HG02610 (cell line): ENCODE measurements around the gene SOX1.

Source experiments
- ATAC-seq: cut with Tn5 transposase; IDR thresholded peaks from one replicate; pipeline ENCODE4 v1.9.1; 2021; ENCODE audit warnings: mild to moderate bottlenecking, moderate library complexity; ENCODE audit not compliant: unreplicated experiment

The SOX1 gene

GRCh38 chr13:112067116-112067741 is at the start of gene SOX1:
SOX1 (plus strand) TSS chr13:112067149; CDS start chr13:112067659, 510 bp downstream.
- ATAC-seq: no peak

- ATAC-seq: no peak
These were observed 42.4 kb upstream of the SOX1 start for GRCh38 chr13:112024577-112024976.

GRCh38 chr13:112027250-112027649 is 39.7 kb upstream of the SOX1 start:
- no peak for ATAC-seq

GRCh38 chr13:112028481-112028880 is 38.5 kb upstream of the SOX1 start:
- no peak for ATAC-seq

GRCh38 chr13:112029143-112029542 is 37.8 kb upstream of the SOX1 start:
- no peak for ATAC-seq

- ATAC-seq: no peak
These were observed 34.6 kb upstream of the SOX1 start for GRCh38 chr13:112032186-112032993.

- no peak for ATAC-seq
These were observed 32.7 kb upstream of the SOX1 start for GRCh38 chr13:112034231-112034630.

- ATAC-seq: no peak
These were observed 32.1 kb upstream of the SOX1 start for GRCh38 chr13:112034846-112035245.

- no peak for ATAC-seq
These were observed 24.5 kb upstream of the SOX1 start for GRCh38 chr13:112042496-112042895.

- ATAC-seq: no peak
These were observed 14.7 kb upstream of the SOX1 start for GRCh38 chr13:112052213-112052612.

- no peak for ATAC-seq
These were observed 13.7 kb upstream of the SOX1 start for GRCh38 chr13:112053167-112053743.

- no peak for ATAC-seq
These were observed 13.0 kb upstream of the SOX1 start for GRCh38 chr13:112053744-112054615.

- ATAC-seq: no peak
These were observed 12.3 kb upstream of the SOX1 start for GRCh38 chr13:112054616-112055015.

- no peak for ATAC-seq
These were observed 11.7 kb upstream of the SOX1 start for GRCh38 chr13:112055036-112055914.

GRCh38 chr13:112055915-112056269 is 11.1 kb upstream of the SOX1 start:
- no peak for ATAC-seq

GRCh38 chr13:112056284-112056727 is 10.6 kb upstream of the SOX1 start:
- no peak for ATAC-seq

GRCh38 chr13:112056739-112057438 is 10.1 kb upstream of the SOX1 start:
- ATAC-seq: no peak

GRCh38 chr13:112057439-112057735 is 9.6 kb upstream of the SOX1 start:
- no peak for ATAC-seq

GRCh38 chr13:112057736-112058518 is 9.0 kb upstream of the SOX1 start:
- ATAC-seq: no peak
